Measurements from ENCODE around the gene DIAPH3.

GRCh38 chr13:59843040-59843439 is 320.7 kb downstream of the DIAPH3 start:
- TF ChIP-seq POLR2A (IDR thresholded peaks at IDR 0.05; ENCODE audit: low read depth, low read length) (no peak), POLR2AphosphoS5 (IDR thresholded peaks at IDR 0.05; ENCODE audit: low read depth, low read length) (no peak), TAF1 (IDR thresholded peaks at IDR 0.05; ENCODE audit: borderline replicate concordance, low read depth, low read length) (no peak)

All from GM12892 (cell line).